ENCODE data around the gene ACIN1.

The ACIN1 gene

GRCh38 chr14:23028799-23029198 lies 66.1 kb downstream of the ACIN1 start:
- no peaks in the 10 kb centered on the region for H3K27me3 ChIP-seq (ENCODE audit: insufficient read depth, poor library complexity, severe bottlenecking)
- H3K4me3 ChIP-seq (replicated peaks; ENCODE audit: insufficient read depth, low read length) = no peak overlapping the region
- TF ChIP-seq SPI1 (IDR thresholded peaks at IDR 0.05; ENCODE audit: borderline replicate concordance, low read depth) (no peak), CTCF (IDR thresholded peaks at IDR 0.05; ENCODE audit: insufficient read depth, low read length) (no peak)
- DNase-seq (ENCODE audit: low read depth in 1 of 2, low spot score in 1 of 2) = no peak
- no peak overlapping the region for H3K27ac ChIP-seq (replicated peaks)

GRCh38 chr14:23025151-23025814 lies 69.7 kb downstream of the ACIN1 start:
- Histone ChIP-seq H3K27ac (replicated peaks) (no peak overlapping the region), H3K27me3 (ENCODE audit: insufficient read depth, poor library complexity, severe bottlenecking) (no peaks in the 10 kb centered on the region), H3K4me3 (replicated peaks; ENCODE audit: insufficient read depth, low read length) (no peak overlapping the region)
- TF ChIP-seq REST (IDR thresholded peaks at IDR 0.05; ENCODE audit: insufficient replicate concordance, low read depth) = no peak
- no peak for TF ChIP-seq SPI1 (IDR thresholded peaks at IDR 0.05; ENCODE audit: borderline replicate concordance, low read depth)
- TF ChIP-seq CTCF (IDR thresholded peaks at IDR 0.05; ENCODE audit: insufficient read depth, low read length) = no peak
- no peak for TF ChIP-seq POLR2AphosphoS5 (IDR thresholded peaks at IDR 0.05; ENCODE audit: low read depth)
- TF ChIP-seq GABPA (IDR thresholded peaks at IDR 0.05; ENCODE audit: low read depth) = no peak
- DNase-seq (ENCODE audit: low read depth in 1 of 2, low spot score in 1 of 2) = no peak

- H3K27ac ChIP-seq (replicated peaks) = no peak overlapping the region
- no peak overlapping the region for H3K4me3 ChIP-seq (replicated peaks; ENCODE audit: insufficient read depth, low read length)
- no peak for DNase-seq (ENCODE audit: low read depth in 1 of 2, low spot score in 1 of 2)
- TF ChIP-seq REST (IDR thresholded peaks at IDR 0.05; ENCODE audit: insufficient replicate concordance, low read depth) = no peak
- no peaks in the 10 kb centered on the region for H3K27me3 ChIP-seq (ENCODE audit: insufficient read depth, poor library complexity, severe bottlenecking)
Measured at GRCh38 chr14:23024612-23025075, 70.3 kb downstream of the ACIN1 start.

GRCh38 chr14:23023795-23024152 lies 71.2 kb downstream of the ACIN1 start:
- Histone ChIP-seq H3K27ac (replicated peaks) (no peak overlapping the region), H3K27me3 (ENCODE audit: insufficient read depth, poor library complexity, severe bottlenecking) (no peaks in the 10 kb centered on the region), H3K4me3 (replicated peaks; ENCODE audit: insufficient read depth, low read length) (no peak overlapping the region)
- no peak for DNase-seq (ENCODE audit: low read depth in 1 of 2, low spot score in 1 of 2)
- TF ChIP-seq POLR2AphosphoS5 (IDR thresholded peaks at IDR 0.05; ENCODE audit: low read depth) (no peak), CTCF (IDR thresholded peaks at IDR 0.05; ENCODE audit: insufficient read depth, low read length) (no peak)
